Prostate gland (tissue), 2 donors: ENCODE results near the gene STOX2.

ENCODE experiments used
- POLR2A ChIP-seq: fragments of 450-650 bp; IDR thresholded peaks from one replicate; pipeline ENCODE4 v1.6.1; 2016; ENCODE audit warnings: antibody characterized with exemption, mild to moderate bottlenecking
- POLR2AphosphoS5 ChIP-seq: sonication (generic); formaldehyde crosslinking; IDR thresholded peaks from one replicate; pipeline ENCODE4 v1.6.1; 2017; ENCODE audit warnings: antibody characterized with exemption
- TF ChIP-seq, protein P1 (sequence below), 4 experiments: fragments of 200-600 bp in 2 of 4; fragments of 450-650 bp in 2 of 4; sonication (generic) in 2 of 4; IDR thresholded peaks; 1 replicate in 3 of 4; 2 replicates in 1 of 4; pipeline ENCODE4 v1.5.1; 2016 to 2019; ENCODE audit warnings: antibody characterized with exemption in 4 of 4, mild to moderate bottlenecking in 2 of 4, moderate library complexity in 2 of 4

GRCh38 chr4:183885205-183885720 is 19.8 kb upstream of the STOX2 start:
- TF ChIP-seq, protein P1, sequence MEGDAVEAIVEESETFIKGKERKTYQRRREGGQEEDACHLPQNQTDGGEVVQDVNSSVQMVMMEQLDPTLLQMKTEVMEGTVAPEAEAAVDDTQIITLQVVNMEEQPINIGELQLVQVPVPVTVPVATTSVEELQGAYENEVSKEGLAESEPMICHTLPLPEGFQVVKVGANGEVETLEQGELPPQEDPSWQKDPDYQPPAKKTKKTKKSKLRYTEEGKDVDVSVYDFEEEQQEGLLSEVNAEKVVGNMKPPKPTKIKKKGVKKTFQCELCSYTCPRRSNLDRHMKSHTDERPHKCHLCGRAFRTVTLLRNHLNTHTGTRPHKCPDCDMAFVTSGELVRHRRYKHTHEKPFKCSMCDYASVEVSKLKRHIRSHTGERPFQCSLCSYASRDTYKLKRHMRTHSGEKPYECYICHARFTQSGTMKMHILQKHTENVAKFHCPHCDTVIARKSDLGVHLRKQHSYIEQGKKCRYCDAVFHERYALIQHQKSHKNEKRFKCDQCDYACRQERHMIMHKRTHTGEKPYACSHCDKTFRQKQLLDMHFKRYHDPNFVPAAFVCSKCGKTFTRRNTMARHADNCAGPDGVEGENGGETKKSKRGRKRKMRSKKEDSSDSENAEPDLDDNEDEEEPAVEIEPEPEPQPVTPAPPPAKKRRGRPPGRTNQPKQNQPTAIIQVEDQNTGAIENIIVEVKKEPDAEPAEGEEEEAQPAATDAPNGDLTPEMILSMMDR (IDR thresholded peaks at IDR 0.05) = no peak
- no peak for TF ChIP-seq POLR2A
- TF ChIP-seq POLR2AphosphoS5 = no peak
